H9 (cell line): Measurements from ENCODE around the gene FOXG1. TPM values are rescaled to one million over a fixed set of nuclear protein-coding genes. Genes with fewer than 3 reads are reported as not detected.

Source experiments
- DNase-seq: peaks from one replicate; pipeline ENCODE4 v3.0.0-alpha.2; 2017
- H2AFZ ChIP-seq: one replicate; pipeline ENCODE4 v1.6.1; 2013; ENCODE audit warnings: mild to moderate bottlenecking, low read length, control low read depth, moderate library complexity
- H2AK5ac ChIP-seq: 2 replicates; pipeline ENCODE4 v1.6.1; 2013; ENCODE audit warnings: low read length, control low read depth, mixed read lengths; ENCODE audit not compliant: insufficient read length
- H2BK120ac ChIP-seq: one replicate; pipeline ENCODE4 v1.6.1; 2013; ENCODE audit warnings: low read depth, mild to moderate bottlenecking, low read length, control low read depth, inconsistent platforms; ENCODE audit not compliant: poor library complexity, severe bottlenecking
- H2BK12ac ChIP-seq: 2 replicates; pipeline ENCODE4 v1.6.1; 2013; ENCODE audit warnings: low read length, control low read depth, mixed read lengths, low read depth; ENCODE audit not compliant: insufficient read length
- H2BK15ac ChIP-seq: 2 replicates; pipeline ENCODE4 v1.6.1; 2013; ENCODE audit warnings: low read depth, low read length, control low read depth
- H2BK20ac ChIP-seq: one replicate; pipeline ENCODE4 v1.6.1; 2013; ENCODE audit warnings: low read depth, mild to moderate bottlenecking, low read length, control low read depth, inconsistent platforms; ENCODE audit not compliant: poor library complexity, severe bottlenecking
- H2BK5ac ChIP-seq: 2 replicates; pipeline ENCODE4 v1.6.1; 2013; ENCODE audit warnings: low read length, control low read depth, mixed read lengths; ENCODE audit not compliant: insufficient read length
- H3K14ac ChIP-seq: 2 replicates; pipeline ENCODE4 v1.6.1; 2013; ENCODE audit warnings: low read length, control low read depth; ENCODE audit not compliant: insufficient read depth
- H3K18ac ChIP-seq: 2 replicates; pipeline ENCODE4 v1.6.1; 2013; ENCODE audit warnings: low read depth, mild to moderate bottlenecking, mixed read lengths, low read length, control low read depth; ENCODE audit not compliant: insufficient read length
- H3K23ac ChIP-seq: 2 replicates; pipeline ENCODE4 v1.6.1; 2013; ENCODE audit warnings: low read length, control low read depth, mixed read lengths, low read depth; ENCODE audit not compliant: insufficient read length
- H3K23me2 ChIP-seq: 2 replicates; pipeline ENCODE4 v1.6.1; 2013; ENCODE audit warnings: low read depth, mild to moderate bottlenecking, mixed read lengths, low read length, control low read depth; ENCODE audit not compliant: insufficient read length, poor library complexity, severe bottlenecking
- H3K27ac ChIP-seq: 2 replicates; pipeline ENCODE4 v1.5.1; 2013; ENCODE audit warnings: low read length, control low read depth, mixed read lengths, low read depth; ENCODE audit not compliant: insufficient read length
- H3K27me3 ChIP-seq: 2 replicates; pipeline ENCODE4 v1.6.1; 2013; ENCODE audit warnings: low read length, control low read depth, inconsistent platforms; ENCODE audit not compliant: insufficient read depth
- H3K4ac ChIP-seq: 2 replicates; pipeline ENCODE4 v1.6.1; 2013; ENCODE audit warnings: low read depth, mild to moderate bottlenecking, control low read depth, inconsistent platforms, low read length, moderate library complexity
- H3K4me1 ChIP-seq: 2 replicates; pipeline ENCODE4 v1.6.1; 2013; ENCODE audit warnings: low read length, control low read depth, inconsistent platforms; ENCODE audit not compliant: insufficient read depth
- H3K4me2 ChIP-seq: 2 replicates; pipeline ENCODE4 v1.6.1; 2013; ENCODE audit warnings: low read length, control low read depth, mixed read lengths; ENCODE audit not compliant: insufficient read length, insufficient read depth
- H3K56ac ChIP-seq: 2 replicates; pipeline ENCODE4 v1.6.1; 2013; ENCODE audit warnings: low read depth, mild to moderate bottlenecking, mixed read lengths, low read length, control low read depth; ENCODE audit not compliant: insufficient read length
- H3K79me1 ChIP-seq: 2 replicates; pipeline ENCODE4 v1.6.1; 2013; ENCODE audit warnings: low read depth, mild to moderate bottlenecking, moderate library complexity, low read length, control low read depth, inconsistent platforms; ENCODE audit not compliant: insufficient read depth, poor library complexity, severe bottlenecking
- H3K79me2 ChIP-seq: 2 replicates; pipeline ENCODE4 v1.6.1; 2013; ENCODE audit warnings: low read length, control low read depth, inconsistent platforms; ENCODE audit not compliant: insufficient read depth
- H3K9ac ChIP-seq: 2 replicates; pipeline ENCODE4 v1.6.1; 2013; ENCODE audit warnings: low read length, control low read depth, mixed read lengths; ENCODE audit not compliant: insufficient read length; ENCODE audit errors: extremely low read depth
- H3K9me3 ChIP-seq: one replicate; pipeline ENCODE4 v1.6.1; 2013; ENCODE audit warnings: low read depth, low read length, inconsistent platforms; ENCODE audit not compliant: control insufficient read depth
- H3T11ph ChIP-seq: one replicate; pipeline ENCODE4 v1.6.1; 2013; ENCODE audit warnings: mild to moderate bottlenecking, low read length, control low read depth, inconsistent platforms
- H4K20me1 ChIP-seq: one replicate; pipeline ENCODE4 v1.6.1; 2013; ENCODE audit not compliant: control insufficient read depth, insufficient read length, insufficient read depth
- H4K5ac ChIP-seq: 2 replicates; pipeline ENCODE4 v1.6.1; 2013; ENCODE audit warnings: low read depth, mild to moderate bottlenecking, mixed read lengths, low read length, control low read depth; ENCODE audit not compliant: insufficient read length
- H4K8ac ChIP-seq: replicated peaks from 2 replicates; pipeline ENCODE4 v1.6.1; 2013; ENCODE audit warnings: low read length, control low read depth, mixed read lengths, low read depth; ENCODE audit not compliant: insufficient read length
- H4K91ac ChIP-seq: 2 replicates; pipeline ENCODE4 v1.6.1; 2013; ENCODE audit warnings: low read depth, mild to moderate bottlenecking, moderate library complexity, mixed read lengths, low read length, control low read depth; ENCODE audit not compliant: insufficient read length
- H3K27ac Mint-ChIP-seq, 3 experiments: 2 replicates in 2 of 3; 3 replicates in 1 of 3; pipeline ENCODE4 v1.8.0; 2020 to 2021; ENCODE audit warnings: mixed read lengths in 3 of 3, mild to moderate bottlenecking in 1 of 3, moderate library complexity in 1 of 3
- H3K27me3 Mint-ChIP-seq: 2 replicates; pipeline ENCODE4 v1.8.0; 2021; ENCODE audit warnings: low read depth, mild to moderate bottlenecking, moderate library complexity, mixed read lengths
- H3K36me3 Mint-ChIP-seq, 3 experiments: 2 replicates in 2 of 3; 3 replicates in 1 of 3; pipeline ENCODE4 v1.8.0; 2020 to 2021; ENCODE audit warnings: low read depth in 3 of 3, mixed read lengths in 3 of 3; ENCODE audit not compliant: insufficient read depth in 1 of 3
- H3K4me1 Mint-ChIP-seq, 2 experiments: 2 replicates each; pipeline ENCODE4 v1.8.0; 2020; ENCODE audit warnings: mixed read lengths in 2 of 2
- H3K4me3 Mint-ChIP-seq, 2 experiments: 2 replicates in 1 of 2; 3 replicates in 1 of 2; pipeline ENCODE4 v1.8.0; 2020 to 2021; ENCODE audit warnings: mild to moderate bottlenecking in 2 of 2, mixed read lengths in 2 of 2, moderate library complexity in 1 of 2
- H3K9me3 Mint-ChIP-seq, 2 experiments: 2 replicates in 1 of 2; 3 replicates in 1 of 2; pipeline ENCODE4 v1.8.0; 2020; ENCODE audit warnings: mild to moderate bottlenecking in 2 of 2, mixed read lengths in 2 of 2, moderate library complexity in 1 of 2
- CTCF ChIP-seq: fragments of 200-600 bp; sonication (generic); conservative IDR thresholded peaks from 3 replicates; pipeline ENCODE4 v1.8.0; 2021; ENCODE audit warnings: antibody characterized with exemption, mild to moderate bottlenecking
- WGBS: extraction: QIAGEN DNeasy Blood & Tissue Kit; methylation state at CpG from one replicate; pipeline ENCODE4 v1.1.7; 2013; ENCODE audit warnings: missing lambda C conversion rate, low lambda C conversion rate, mixed read lengths; ENCODE audit not compliant: insufficient read length; ENCODE audit errors: extremely low coverage; 5-methylcytosine and 5-hydroxymethylcytosine counted together
- total RNA-seq: library from RNA; stranded (reverse); gene quantifications from 2 replicates; pipeline ENCODE4 v1.2.1, GENCODE V29; 2021

Gene FOXG1
- total RNA-seq, 1 experiment from 2014 or later, result 0.11 TPM

DNA sequence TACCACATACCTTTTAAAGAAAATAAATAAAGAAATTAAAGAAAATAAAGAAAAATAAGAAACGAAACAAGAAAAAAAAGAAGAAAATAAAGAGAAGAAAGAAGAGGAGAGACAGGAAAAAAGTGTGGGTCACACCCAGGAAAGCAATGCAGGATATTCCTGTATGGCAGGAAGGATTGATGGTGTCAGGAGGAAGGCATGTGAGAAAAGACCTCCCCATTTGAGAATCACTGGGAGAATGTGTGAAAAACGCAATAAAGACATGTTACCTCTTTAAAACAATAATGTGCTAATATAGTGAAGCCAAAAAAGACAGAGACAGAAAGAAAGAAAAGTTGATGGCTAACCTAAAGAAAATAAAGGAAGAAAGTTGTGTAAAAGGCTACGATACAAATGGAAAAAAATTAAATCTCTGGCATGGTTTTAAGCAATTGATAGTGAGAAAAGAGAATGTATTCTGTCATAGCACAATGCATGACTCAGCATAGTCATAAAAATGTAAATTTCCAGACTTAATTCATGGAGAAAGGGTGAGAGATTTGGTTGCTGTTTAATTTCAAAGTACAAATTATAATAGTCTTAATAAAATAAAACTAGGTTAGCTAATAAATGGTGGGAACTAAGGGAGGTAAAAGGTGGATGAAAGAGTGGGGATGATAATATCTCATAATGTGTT lies 24.3 kb upstream of the FOXG1 start:
- Histone ChIP-seq H3K23me2 (no peaks in the 10 kb centered on the region), H4K91ac (no peak overlapping the region), H2BK15ac (no peak overlapping the region), H3K4me1 (no peaks in the 10 kb centered on the region), H3K9me3 (no peaks in the 10 kb centered on the region), H4K20me1 (no peaks in the 10 kb centered on the region), H3K56ac (no peak overlapping the region), H3K79me2 (no peaks in the 10 kb centered on the region), H3T11ph (no peak overlapping the region), H3K79me1 (no peaks in the 10 kb centered on the region), H3K23ac (no peak overlapping the region), H3K9ac (no peak overlapping the region), H3K18ac (no peak overlapping the region), H3K27ac (no peak overlapping the region), H2BK20ac (no peak overlapping the region), H2BK120ac (no peak overlapping the region), H2BK12ac (no peak overlapping the region), H2AFZ (no peak overlapping the region), H3K27me3 (no peaks in the 10 kb centered on the region), H2BK5ac (no peak overlapping the region), H4K8ac (no peak overlapping the region), H3K14ac (no peak overlapping the region), H3K4ac (no peak overlapping the region), H2AK5ac (no peak overlapping the region), H4K5ac (no peak overlapping the region), H3K4me2 (no peak overlapping the region)
- WGBS, result 100% methylated on average over 1 of the region's 3 CpGs
- Mint-ChIP-seq H3K27ac (no peak overlapping the region), H3K4me1 (no peaks in the 10 kb centered on the region), H3K36me3 (no peaks in the 10 kb centered on the region), H3K27me3 (peaks cover 1% of the 10 kb centered on the region), H3K9me3 (peaks cover 0 to 6% of the 10 kb centered on the region in 2 experiments; a peak in 2 of 5 replicates), H3K4me3 (no peak overlapping the region)
- no peak for DNase-seq
- TF ChIP-seq CTCF, result no peak
